ENCODE measurements around the gene PELO.
A peak's percentile ranks its signal among the peaks of the same experiment; 100 is the strongest.
"Not testable (repeated sequence)": the region's sequence is repeated elsewhere in the genome, so short reads cannot be mapped to it uniquely, and the experiment has no call there.

The PELO gene

DNA sequence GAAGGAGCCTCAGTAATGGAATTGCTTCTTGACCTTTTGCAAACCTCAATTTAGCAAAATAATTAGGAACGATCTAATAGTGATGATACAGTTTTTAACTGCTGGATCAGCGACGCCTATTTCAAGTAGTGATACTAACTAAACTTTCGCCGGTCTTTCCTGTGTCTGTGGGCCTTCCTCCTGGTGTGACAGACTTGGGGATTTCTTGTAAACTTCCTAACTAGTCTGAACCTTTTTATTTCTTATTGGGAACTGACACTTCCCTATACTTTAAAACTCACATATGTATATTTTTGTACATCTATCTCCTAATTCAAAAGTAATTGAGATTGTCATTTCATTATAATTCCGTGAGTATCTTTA lies 15.2 kb downstream of the PELO start:
- no peak for DNase-seq

GRCh38 chr5:52804387-52804791 lies 16.7 kb downstream of the PELO start:
- no peak for DNase-seq

- no peak for DNase-seq
These were observed 17.3 kb downstream of the PELO start for GRCh38 chr5:52804981-52805380.

DNA sequence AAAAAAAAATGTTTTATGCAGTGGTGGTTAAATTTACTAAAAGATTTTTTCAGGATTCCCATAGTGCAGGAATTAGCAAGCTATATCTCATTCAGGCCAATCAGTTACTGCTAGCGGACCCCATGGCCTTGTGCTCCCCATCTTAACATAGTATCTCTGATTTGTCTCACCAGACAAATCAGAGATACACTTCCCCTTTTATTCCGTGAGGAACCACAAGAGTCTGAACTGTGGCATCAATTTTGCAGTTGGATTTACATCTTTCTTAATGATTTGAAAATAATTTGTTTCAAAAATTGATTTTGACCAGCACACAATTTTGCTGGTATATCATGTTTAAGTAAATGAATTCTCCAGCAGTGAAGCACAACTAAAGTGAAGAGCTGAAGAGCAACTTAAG lies 17.9 kb downstream of the PELO start:
- DNase-seq, result no peak

DNA sequence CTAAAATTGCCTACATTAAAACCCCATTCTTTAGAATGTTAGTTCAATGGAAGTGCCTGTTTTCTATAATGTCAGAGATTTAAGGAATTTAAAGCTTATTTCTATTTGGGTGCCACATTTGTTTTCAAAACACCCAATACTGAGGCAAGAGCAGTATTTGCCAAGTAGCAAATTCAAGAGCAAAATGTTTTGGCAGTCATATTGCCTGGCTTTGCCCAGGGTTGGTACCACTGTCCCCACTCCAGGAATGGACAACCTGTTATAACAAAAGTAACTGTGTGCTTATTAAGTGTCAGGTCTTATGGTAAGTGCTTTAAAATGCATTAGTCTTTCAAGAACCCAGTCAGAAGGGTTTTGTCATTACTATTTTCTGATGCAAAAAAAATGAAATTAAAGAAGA lies 19.3 kb downstream of the PELO start:
- DNase-seq, result no peak

- DNase-seq, result no peak
These were observed 20.0 kb downstream of the PELO start for GRCh38 chr5:52807723-52808122.

- DNase-seq, result no peak
These were observed 20.7 kb downstream of the PELO start for GRCh38 chr5:52808316-52808901.

GRCh38 chr5:52809884-52810283 lies 22.2 kb downstream of the PELO start:
- no peak for DNase-seq

GRCh38 chr5:52810426-52810825 lies 22.7 kb downstream of the PELO start:
- DNase-seq, result no peak

GRCh38 chr5:52811067-52811749 lies 23.5 kb downstream of the PELO start:
- DNase-seq, result peak; percentile 43

GRCh38 chr5:52814352-52815148 lies 26.8 kb downstream of the PELO start:
- DNase-seq, result no peak

DNA sequence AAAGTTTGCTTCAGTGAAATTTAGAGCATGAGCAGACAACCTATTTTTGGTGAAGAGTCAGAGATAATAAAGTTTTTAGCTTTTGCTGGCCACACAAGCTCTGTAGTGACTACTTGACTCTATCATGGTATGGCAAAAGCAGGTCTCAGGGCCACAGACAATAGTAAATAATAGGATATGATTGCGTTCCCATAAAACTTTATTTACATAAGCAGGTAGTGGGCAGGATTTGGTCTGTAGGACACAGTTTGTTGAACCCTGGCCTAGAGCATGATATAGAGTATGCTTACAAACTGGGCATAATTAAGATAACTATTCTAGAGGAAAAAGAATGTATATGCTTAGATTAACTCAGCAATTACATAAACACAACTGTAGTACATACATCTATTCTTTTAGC lies 30.1 kb downstream of the PELO start:
- no peak for DNase-seq

DNA sequence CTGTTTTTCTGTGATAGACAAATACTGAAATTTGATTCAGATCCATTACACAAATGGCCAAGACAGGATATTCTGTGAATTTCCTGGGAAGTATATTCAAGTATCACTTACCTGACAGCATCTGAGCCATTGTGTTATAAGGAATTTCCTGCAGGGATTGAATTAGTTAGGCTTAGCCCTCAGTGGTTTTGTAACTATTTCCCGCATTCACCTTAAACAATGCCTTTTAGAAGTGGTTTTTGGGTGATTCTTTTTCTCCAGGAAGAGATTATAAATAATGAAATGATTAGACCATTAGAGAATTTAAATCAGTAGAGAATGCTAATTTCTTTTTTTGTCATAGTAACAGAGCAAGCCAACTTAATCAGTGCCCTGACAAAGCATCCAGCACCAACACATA lies 30.6 kb downstream of the PELO start:
- DNase-seq, result no peak

GRCh38 chr5:52818807-52819206 lies 31.1 kb downstream of the PELO start:
- DNase-seq, result not testable (repeated sequence)

DNA sequence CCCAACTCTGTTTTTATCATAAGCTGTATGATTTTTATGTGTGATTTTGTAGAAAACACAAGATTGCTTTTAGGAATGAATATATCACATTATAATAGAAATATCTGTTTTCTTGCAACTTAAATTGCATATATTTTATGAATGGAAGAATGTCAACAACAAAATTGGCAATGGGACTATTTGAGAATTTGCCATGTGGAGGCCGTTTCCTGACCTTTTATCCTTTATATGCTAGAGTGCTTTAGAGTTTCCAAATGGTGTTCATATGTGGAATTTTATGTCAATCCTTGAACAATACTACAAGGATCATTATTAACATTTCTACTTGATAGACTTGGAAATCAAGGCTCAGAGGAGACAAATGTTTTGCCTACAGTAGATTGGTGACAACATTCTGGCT lies 34.2 kb downstream of the PELO start:
- no peak for DNase-seq

- DNase-seq, result no peak
These were observed 34.7 kb downstream of the PELO start for GRCh38 chr5:52822437-52822836.

DNA sequence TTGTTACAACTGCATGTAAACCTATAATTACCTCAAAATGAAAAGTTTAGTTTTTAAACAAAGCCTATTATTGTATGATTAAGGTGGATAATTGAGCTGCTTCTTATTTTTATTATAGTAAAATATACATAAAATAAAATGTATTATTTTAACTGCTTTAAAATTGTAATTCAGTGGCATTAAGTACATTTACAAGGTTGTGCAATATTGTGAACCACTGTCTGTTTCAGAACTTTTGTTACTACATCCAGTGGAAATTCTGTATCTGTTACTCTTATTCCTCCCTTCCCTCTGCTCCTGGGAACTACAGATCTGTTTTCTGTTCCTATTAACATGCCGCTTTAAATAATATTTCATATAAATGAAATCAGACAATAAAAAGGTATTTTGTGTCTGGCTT lies 37.1 kb downstream of the PELO start:
- DNase-seq, result no peak

DNA sequence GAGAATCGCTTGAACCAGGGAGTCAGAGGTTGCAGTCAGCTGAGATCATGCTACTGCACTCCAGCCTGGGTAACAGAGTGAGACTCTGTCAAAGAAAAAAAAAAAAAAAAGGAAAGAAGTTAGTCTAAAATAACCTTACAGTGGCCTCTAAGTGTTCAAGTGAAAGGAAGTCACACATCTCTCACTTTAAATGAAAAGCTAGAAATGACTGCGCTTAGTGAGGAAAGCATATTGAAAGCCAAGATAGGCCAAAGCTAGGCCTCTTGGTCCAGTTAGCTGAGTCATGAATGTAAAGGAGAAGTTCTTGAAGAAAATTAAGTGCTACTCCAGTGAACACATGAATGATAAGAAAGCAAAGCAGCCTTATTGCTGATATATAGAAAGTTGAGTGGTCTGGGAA lies 38.1 kb downstream of the PELO start:
- no peak for DNase-seq

DNA sequence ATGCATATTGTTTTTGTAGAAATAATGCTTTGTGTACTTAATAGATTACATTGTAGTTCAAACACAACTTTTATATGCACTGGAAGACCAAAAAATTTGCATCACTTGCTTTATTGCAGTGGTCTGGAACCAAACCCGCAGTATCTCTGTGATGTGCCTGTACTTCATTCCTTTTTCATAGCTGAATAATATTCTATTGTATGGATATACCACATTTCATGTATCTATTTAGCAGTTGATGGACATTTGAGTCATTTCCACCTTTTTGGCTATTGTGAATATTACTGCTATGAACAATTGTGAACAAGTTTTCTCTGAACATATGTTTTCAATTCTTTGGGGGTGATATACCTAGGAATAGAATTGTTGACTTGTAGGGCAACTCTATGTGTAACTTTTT lies 40.1 kb downstream of the PELO start:
- no peak for DNase-seq

GRCh38 chr5:52829664-52830063 lies 41.9 kb downstream of the PELO start:
- no peak for DNase-seq

GRCh38 chr5:52830650-52831049 lies 42.9 kb downstream of the PELO start:
- DNase-seq, result no peak

DNA sequence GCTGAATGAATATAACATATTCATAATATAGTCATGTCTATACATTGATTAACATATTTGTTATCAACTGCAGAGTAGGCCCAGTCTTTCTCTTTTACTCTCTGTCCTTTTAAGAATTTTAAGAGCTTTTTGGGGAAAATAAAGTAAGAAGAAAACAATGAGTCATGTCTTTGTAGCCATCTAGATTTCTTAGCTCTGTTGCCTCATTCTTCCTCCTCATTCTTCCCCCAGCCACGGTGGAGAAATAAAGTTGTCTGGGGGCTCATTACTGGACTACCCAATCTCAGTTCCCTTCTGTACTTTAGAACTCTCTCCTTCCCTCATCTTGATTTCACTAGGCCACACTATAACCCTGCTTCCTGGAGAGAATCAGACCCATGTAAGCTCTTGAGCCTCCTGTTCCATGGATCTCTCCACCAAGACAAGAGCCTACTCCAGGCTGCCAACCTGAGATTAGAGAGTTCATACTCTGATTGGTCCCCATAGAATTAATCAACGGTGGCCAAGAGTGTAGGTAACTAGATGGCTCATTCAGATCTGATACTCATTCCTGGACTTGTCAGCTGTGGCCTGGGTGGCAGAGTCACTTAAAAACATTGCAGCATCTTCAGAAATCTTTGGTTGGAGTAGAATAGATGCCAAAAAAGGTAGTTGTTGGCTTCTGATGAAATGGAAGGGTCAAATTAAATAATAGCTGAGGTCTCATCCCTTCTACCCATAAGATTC lies 44.2 kb downstream of the PELO start:
- no peak for DNase-seq

GRCh38 chr5:52834320-52834719 lies 46.6 kb downstream of the PELO start:
- DNase-seq, result no peak

- no peak for DNase-seq
These were observed 49.4 kb downstream of the PELO start for GRCh38 chr5:52837068-52837467.
